ENCODE measurements around the gene GPRIN2.
"Not testable (repeated sequence)": the region's sequence is repeated elsewhere in the genome, so short reads cannot be mapped to it uniquely, and the experiment has no call there.

GPRIN2 gene

DNA sequence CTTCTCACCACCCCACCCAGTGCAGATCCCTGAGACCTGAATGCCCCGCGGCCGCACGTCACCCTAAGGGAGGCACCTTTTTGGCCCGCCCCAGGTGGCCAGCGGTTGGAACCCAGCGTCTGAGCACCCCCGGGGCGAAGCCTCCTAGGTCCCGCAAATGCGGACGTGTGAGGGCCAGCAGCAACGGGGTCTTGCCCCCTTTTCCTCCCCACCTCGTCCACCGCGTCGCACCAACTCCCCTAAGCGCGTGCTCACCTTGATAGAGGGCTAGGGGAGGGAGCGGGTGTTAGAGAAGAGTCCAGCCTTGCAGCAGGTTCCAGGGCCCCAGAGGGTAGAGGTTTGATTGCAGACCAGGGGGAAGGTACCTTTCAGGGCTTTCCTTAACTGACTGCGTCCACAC, 22.9 kb upstream of the GPRIN2 start:
- not testable (repeated sequence) for H4K20me1 ChIP-seq, H3K9me3 ChIP-seq, H3K9ac ChIP-seq, H3K4me3 ChIP-seq, H3K4me2 ChIP-seq, H3K27me3 ChIP-seq, H3K36me3 ChIP-seq, H3K27ac ChIP-seq, H3K4me1 ChIP-seq

DNA sequence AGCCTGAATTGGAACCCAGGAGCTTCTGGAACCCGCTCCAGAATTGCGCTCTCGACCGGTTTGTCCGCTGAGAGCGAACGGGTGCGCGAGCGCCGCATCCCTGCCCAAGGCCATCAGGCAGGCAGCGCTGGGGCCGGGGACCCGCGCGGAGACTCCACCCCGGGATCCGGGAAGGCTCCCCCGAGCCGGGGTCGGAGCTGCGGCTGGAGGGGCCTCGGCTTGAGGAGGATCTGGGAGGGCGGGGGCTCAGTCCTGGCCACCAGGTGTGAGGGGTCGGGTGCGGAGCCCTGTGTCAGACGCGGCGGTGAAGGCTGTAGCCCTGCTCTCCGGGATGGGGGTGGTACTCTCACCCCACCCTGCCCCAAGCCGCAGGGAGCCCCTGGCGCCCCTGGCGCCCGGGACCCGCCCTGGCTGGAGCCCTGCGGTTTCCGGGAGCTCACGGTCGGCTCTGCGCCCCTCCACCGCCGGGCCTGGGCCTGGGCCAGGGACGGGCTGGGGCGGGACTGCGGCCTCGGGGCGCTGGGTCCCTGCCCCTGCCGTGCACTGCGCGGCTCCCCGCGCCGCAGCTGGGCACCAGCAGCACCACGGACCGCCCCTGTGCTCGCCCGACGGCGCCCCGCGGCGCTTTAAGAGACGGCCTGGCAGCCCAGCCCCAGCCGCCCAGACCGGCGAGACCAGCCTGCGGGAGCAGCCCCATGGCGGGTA, 22.2 kb upstream of the GPRIN2 start, which contains the start of gene SYT15:
Gene SYT15, plus strand, starts transcription at position 655 of the 705 bp plus-strand sequence. Its CDS starts 41 bp downstream, at position 696.
- H3K9ac ChIP-seq, H3K9me3 ChIP-seq, H3K27ac ChIP-seq, H3K27me3 ChIP-seq, H4K20me1 ChIP-seq, H3K36me3 ChIP-seq, H3K4me3 ChIP-seq, H3K4me1 ChIP-seq: not testable (repeated sequence)
- H3K4me2 ChIP-seq = peak within 1 kb of the TSS; percentile 34; the same call in 1 of the 2 replicates

DNA sequence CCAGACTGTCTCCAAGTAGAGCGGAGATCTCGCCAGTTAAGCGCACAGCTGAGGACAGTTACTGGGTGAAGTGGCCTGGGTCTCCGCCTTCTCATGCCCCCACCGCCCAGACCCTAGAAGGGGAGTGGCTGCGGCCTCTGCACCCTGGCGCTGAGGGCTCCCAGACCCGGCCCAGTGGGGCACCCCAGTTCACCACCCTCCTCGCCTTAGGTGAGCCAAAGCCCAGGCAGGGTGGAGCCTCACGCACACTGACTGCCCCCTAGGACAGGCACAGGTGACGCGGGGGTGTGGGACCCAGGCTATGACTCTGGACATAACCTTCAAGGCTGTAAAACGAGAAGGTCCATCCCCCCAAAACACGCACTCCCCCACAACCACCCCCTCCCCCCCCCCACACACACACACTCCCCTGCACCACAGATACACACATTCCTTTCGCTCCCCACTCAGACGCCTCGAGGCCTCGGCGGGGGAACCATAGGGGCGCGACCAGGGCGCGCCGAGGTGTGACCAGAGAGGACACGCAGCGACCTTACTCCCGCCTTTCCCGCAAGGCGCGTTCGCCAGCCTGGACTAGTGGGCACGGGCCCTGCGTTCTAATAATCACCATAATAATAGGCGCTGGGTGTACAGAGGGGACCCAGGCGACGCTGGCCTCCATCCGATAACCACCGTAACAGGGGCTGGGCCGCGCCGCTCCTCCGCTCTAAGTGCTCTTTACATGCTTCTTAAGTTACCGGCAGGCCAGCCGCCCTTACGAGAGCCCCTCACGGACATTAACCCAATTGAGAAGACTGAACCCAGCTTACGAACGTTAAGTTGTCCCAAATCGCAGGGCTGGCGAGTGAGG, 21.4 kb upstream of the GPRIN2 start:
- not testable (repeated sequence) for H3K36me3 ChIP-seq, H3K9ac ChIP-seq, H3K4me2 ChIP-seq, H3K9me3 ChIP-seq, H3K4me3 ChIP-seq, H3K27ac ChIP-seq, H3K4me1 ChIP-seq, H3K27me3 ChIP-seq, H4K20me1 ChIP-seq

DNA sequence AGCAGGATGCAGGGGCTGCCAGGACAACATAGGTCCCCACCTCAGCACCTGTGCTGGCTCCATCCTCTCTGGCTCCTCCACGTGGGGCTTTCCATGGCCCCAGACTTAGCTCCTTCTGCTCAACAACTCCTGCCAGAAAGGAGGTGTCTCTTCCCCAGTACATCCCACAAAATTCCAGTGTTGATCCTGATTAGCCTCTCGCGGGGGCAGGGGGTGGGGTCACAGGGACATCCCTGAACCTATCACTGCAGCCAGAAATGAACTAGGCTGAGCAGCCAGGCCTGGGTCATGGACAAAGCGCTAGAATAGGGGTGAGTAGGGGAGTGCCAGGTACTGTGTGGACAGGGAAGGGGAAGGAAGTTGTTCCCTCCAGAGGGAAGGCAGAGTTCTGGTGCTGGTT, 17.4 kb upstream of the GPRIN2 start:
- not testable (repeated sequence) for H3K4me2 ChIP-seq, H3K4me1 ChIP-seq, H3K4me3 ChIP-seq, H3K9me3 ChIP-seq, H4K20me1 ChIP-seq, H3K27ac ChIP-seq, H3K36me3 ChIP-seq, H3K9ac ChIP-seq, H3K27me3 ChIP-seq

DNA sequence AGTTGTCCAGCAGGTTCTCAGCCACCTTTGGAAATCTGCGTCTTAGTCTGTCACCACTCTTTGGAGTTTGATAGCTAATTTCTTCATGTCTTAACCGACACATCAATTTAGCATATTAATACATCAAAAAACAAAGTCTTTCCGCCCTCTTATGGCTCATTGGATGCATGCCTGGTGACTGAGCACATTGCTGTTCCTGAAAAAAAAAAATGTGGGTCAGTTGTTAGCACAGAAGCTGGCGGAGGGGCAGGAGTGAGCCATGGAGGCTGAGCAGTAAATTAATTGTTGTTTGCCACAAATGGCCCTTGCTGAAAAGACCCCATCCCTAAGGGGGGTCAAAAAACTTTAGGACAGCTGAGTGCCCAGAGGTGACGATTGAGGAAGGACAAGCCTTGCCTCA, 16.9 kb upstream of the GPRIN2 start:
- not testable (repeated sequence) for H3K4me1 ChIP-seq, H3K4me2 ChIP-seq, H3K36me3 ChIP-seq, H3K27me3 ChIP-seq, H3K27ac ChIP-seq, H3K9me3 ChIP-seq, H4K20me1 ChIP-seq, H3K4me3 ChIP-seq, H3K9ac ChIP-seq

DNA sequence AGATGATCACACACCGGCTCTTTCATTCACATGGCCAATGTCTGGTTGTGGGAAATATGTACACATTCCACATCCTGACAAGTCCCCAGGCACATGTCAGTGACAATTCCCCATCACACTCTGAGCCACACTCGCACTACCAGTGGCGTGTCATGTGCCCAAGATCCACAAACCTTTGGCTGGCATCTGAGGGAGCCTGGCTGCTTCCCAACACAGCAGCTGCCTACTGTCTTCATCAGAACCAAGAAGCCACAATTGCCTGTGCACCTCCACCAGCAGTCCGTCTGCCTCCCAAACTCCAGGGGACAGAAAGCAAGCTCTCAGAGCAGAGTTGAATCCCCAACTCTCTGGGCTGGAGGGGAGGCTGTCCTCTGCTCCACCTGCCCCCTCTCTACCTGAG, 16.3 kb upstream of the GPRIN2 start:
- not testable (repeated sequence) for H4K20me1 ChIP-seq, H3K27ac ChIP-seq, H3K9me3 ChIP-seq, H3K9ac ChIP-seq, H3K4me1 ChIP-seq, H3K27me3 ChIP-seq, H3K36me3 ChIP-seq, H3K4me2 ChIP-seq, H3K4me3 ChIP-seq

DNA sequence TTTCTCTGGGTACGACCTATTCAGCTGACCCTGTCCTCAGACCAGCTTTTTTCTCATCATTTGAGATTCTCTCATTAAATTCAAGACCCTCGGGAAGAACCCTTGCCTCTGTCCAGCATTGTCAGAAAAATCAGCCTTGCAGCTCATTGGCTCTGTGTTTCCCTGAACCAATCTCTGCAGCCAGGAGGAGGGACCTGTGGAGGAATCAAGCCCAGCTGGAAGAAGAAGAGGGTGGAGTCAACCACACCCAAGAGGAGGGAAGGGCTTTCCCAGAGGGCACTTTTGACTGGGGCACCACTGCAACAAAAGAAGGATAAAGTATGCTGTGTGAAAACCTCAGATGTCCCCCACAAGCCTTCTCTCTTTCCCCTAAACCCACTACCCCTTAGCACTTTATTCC, 14.2 kb upstream of the GPRIN2 start:
- H3K9ac ChIP-seq, H3K4me3 ChIP-seq, H3K4me2 ChIP-seq, H3K4me1 ChIP-seq, H3K9me3 ChIP-seq, H4K20me1 ChIP-seq, H3K36me3 ChIP-seq, H3K27me3 ChIP-seq, H3K27ac ChIP-seq: not testable (repeated sequence)

DNA sequence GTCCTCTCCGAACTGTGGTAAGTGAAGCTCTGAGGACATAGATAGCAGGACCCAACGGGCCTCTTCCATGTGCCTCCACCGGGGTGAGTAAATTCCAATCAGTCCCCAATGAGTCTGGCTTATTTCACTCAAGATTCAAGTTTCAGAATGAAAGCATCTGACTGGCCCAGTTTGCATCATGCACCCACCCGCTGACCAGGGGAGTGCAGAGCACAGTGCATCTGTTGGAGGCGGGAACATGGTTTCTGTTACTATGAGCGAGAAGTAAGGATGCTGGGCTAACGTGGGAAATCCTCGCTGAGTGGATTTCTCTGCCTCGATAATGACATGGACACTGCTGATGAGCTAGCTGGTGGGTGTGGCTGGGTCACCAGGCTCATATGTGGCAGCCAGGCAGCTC, 10.7 kb upstream of the GPRIN2 start:
- not testable (repeated sequence) for H3K9ac ChIP-seq, H3K4me1 ChIP-seq, H3K4me2 ChIP-seq, H3K4me3 ChIP-seq, H4K20me1 ChIP-seq, H3K27me3 ChIP-seq, H3K36me3 ChIP-seq, H3K27ac ChIP-seq, H3K9me3 ChIP-seq

DNA sequence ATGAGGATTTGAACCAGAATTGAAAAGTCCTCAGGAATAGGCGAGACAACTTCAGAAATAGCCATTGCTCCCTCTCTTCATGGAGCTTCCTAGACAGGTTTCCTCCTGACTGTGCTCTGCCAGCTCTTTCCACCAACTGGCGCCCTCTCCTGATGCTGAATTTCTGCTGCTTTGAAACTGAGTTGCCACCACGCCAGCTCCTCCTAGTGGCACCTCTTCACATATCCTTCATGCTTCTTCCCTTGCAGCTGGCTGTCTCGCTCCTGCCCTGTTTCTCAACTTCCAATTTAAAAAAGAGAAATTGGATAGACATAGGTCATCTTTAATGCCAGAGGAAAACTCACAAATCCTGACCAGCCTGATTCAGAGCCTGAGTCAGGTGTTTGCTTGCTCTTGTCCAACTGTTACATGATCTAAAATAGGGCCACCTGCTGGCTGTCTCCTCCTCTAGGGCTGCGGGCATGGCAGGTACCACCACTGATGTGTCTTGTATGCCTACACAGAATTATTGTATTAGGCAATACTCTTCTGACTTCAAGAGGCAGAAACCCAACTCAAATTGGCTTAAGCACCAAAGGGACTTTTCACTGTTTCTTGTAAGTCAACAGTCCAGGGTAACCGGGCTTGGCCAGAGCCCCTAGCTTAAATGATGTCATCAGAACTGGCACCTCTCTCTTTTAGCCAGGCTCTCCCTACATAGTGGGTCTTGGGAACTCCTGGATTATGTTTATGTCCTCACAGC, 9.3 kb upstream of the GPRIN2 start:
- H3K36me3 ChIP-seq, H3K27ac ChIP-seq, H3K9me3 ChIP-seq, H3K4me3 ChIP-seq, H3K27me3 ChIP-seq, H4K20me1 ChIP-seq, H3K4me2 ChIP-seq, H3K4me1 ChIP-seq, H3K9ac ChIP-seq: not testable (repeated sequence)

DNA sequence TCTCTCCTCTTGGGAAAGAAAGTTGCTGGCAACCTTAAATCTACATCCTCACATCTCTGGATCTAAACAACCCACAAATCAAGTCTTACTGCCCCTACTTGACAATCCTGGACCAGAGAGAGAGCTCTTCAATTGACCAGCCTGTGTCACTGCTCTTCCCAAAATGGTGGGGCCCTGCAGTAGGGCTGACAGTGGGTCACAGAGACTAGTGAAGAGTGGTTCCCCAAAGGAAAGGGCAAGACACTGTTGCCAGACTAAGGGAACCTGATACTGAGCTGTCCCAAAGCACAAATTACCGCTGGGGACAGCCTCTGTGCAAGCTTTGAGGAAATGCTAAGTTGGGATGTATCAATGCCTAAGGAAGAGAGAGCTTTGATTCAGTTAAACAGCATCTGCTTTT, 4.5 kb upstream of the GPRIN2 start:
- Histone ChIP-seq H3K4me1 (peaks cover 4% of the 10 kb centered on the region; the same call in 1 of the 2 replicates), H3K36me3 (no peaks in the 10 kb centered on the region), H3K27ac (no peak overlapping the region), H3K4me3 (no peak overlapping the region), H4K20me1 (no peaks in the 10 kb centered on the region), H3K27me3 (peaks cover 18% of the 10 kb centered on the region), H3K4me2 (no peak overlapping the region), H3K9ac (no peak overlapping the region), H3K9me3 (peaks cover 11% of the 10 kb centered on the region)
- TF ChIP-seq Cebpa-rat (IDR thresholded peaks at IDR 0.05) = no peak

All from BLaER1 (cell line).